ENCODE results near the gene SNX4. TPM values are rescaled to one million over a fixed set of nuclear protein-coding genes. Genes with fewer than 3 reads are reported as not detected.
"Not testable (repeated sequence)": the region's sequence is repeated elsewhere in the genome, so short reads cannot be mapped to it uniquely, and the experiment has no call there.

Gene SNX4
- total RNA-seq, 1 experiment from 2014 or later = 22.9 TPM

- Histone ChIP-seq H3K36me3 (replicated peaks; ENCODE audit: control insufficient read depth, insufficient read depth, low read length) (no peaks in the 10 kb centered on the region), H3K27me3 (ENCODE audit: control insufficient read depth, insufficient read depth, low read length) (no peaks in the 10 kb centered on the region), H3K4me3 (ENCODE audit: insufficient read depth, low read depth, low read length) (no peak overlapping the region)
- DNase-seq = no peak
These were observed 83.1 kb downstream of the SNX4 start for GRCh38 chr3:125436921-125437320.

GRCh38 chr3:125435231-125435630 lies 84.8 kb downstream of the SNX4 start:
- no peaks in the 10 kb centered on the region for H3K36me3 ChIP-seq (replicated peaks; ENCODE audit: control insufficient read depth, insufficient read depth, low read length)
- no peak overlapping the region for H3K4me3 ChIP-seq (ENCODE audit: insufficient read depth, low read depth, low read length)
- no peaks in the 10 kb centered on the region for H3K27me3 ChIP-seq (ENCODE audit: control insufficient read depth, insufficient read depth, low read length)
- DNase-seq = no peak

DNA sequence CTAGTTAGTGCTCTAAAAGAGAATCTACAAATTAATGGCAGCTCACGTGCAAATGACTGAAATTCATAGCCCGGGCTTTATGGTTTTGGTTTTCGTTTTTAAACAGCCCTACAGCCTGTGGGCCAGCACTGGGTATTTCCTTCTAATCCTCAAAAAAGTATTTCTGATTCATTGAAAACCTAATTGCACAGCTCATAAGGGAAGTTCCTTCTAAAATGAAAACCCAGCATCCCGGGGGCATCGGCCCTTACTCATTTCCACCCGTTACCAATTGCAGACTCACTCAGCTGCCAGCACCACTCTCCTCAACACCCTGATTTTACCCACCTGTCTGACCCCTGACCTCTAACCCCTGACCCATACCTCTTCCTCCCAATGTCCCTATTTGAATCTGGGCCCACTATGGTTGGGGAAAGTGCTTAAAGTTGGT lies 85.4 kb downstream of the SNX4 start:
- H3K36me3 ChIP-seq (replicated peaks; ENCODE audit: control insufficient read depth, insufficient read depth, low read length) = no peaks in the 10 kb centered on the region
- H3K4me3 ChIP-seq (ENCODE audit: insufficient read depth, low read depth, low read length) = no peak overlapping the region
- DNase-seq = no peak
- no peaks in the 10 kb centered on the region for H3K27me3 ChIP-seq (ENCODE audit: control insufficient read depth, insufficient read depth, low read length)

DNA sequence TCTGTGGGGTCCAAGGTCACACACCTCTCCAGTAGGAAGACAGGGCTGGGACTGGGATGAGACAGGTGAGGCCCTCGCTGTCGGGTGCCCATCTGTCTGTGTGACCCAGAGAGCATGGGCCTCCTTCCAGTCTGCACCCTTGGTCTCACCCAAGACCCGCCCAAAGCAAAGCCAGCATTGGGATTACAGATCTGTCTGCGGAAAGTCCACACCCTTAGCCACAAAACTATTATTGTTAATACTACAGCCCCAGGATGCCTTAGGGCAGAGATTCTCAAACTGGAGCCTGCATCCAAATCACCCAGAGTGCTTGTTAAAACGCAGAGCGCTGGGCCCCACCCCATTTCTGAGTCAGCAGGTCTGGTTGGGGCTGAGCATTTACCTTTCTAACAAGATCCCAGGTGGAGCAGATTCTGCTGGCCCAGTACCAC lies 86.4 kb downstream of the SNX4 start:
- no peaks in the 10 kb centered on the region for H3K36me3 ChIP-seq (replicated peaks; ENCODE audit: control insufficient read depth, insufficient read depth, low read length)
- no peak overlapping the region for H3K4me3 ChIP-seq (ENCODE audit: insufficient read depth, low read depth, low read length)
- H3K27me3 ChIP-seq (ENCODE audit: control insufficient read depth, insufficient read depth, low read length) = no peaks in the 10 kb centered on the region
- DNase-seq = no peak

DNA sequence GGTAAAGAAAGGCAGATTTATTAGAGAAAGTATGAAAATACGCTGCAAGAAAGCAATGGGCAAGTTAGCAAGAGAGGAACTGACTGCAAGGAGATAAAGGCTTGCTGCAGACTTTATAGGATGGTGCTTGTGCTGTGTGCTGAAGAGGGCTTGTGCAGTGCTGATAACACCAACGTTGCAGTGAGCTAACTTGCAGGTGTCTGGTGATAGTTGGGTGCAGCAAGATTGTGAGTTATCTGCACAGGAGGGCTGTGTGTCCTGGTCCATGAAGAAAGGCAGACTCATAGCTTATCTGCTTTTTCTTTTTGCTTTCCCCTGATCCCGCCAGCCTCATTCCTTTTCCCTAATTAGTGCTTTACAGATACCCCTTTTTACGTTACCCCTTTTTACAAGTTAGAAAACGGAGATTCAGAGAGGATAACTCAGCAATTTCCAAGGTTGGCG lies 86.9 kb downstream of the SNX4 start:
- Histone ChIP-seq H3K4me3 (ENCODE audit: insufficient read depth, low read depth, low read length) (no peak overlapping the region), H3K36me3 (replicated peaks; ENCODE audit: control insufficient read depth, insufficient read depth, low read length) (no peaks in the 10 kb centered on the region), H3K27me3 (ENCODE audit: control insufficient read depth, insufficient read depth, low read length) (no peaks in the 10 kb centered on the region)
- no peak for DNase-seq

GRCh38 chr3:125431912-125432790 lies 87.9 kb downstream of the SNX4 start:
- DNase-seq = no peak
- Histone ChIP-seq H3K27me3 (ENCODE audit: control insufficient read depth, insufficient read depth, low read length) (no peaks in the 10 kb centered on the region), H3K36me3 (replicated peaks; ENCODE audit: control insufficient read depth, insufficient read depth, low read length) (no peaks in the 10 kb centered on the region), H3K4me3 (ENCODE audit: insufficient read depth, low read depth, low read length) (no peak overlapping the region)

DNA sequence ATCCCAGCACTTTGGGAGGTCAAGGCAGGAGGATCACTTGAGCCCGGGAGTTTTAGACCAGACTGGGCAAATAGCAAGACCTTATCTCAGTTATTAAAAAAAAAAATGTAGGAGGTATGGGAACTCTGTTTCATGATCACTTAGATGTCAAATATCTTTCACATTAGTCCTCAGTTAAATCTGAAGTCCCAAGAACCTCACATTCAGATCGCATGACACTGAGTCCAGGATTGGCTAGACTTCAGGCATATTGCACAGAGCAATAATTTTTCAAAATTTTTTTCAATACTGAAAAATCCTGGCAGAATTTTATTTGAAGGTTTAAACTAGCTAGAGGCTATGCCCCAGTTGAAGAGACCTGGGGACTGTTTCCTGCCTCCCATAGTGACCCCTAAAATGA lies 88.6 kb downstream of the SNX4 start:
- Histone ChIP-seq H3K27me3 (ENCODE audit: control insufficient read depth, insufficient read depth, low read length) (no peaks in the 10 kb centered on the region), H3K36me3 (replicated peaks; ENCODE audit: control insufficient read depth, insufficient read depth, low read length) (no peaks in the 10 kb centered on the region), H3K4me3 (ENCODE audit: insufficient read depth, low read depth, low read length) (no peak overlapping the region)
- DNase-seq = no peak

GRCh38 chr3:125428216-125428830 lies 91.7 kb downstream of the SNX4 start:
- no peaks in the 10 kb centered on the region for H3K27me3 ChIP-seq (ENCODE audit: control insufficient read depth, insufficient read depth, low read length)
- no peak overlapping the region for H3K4me3 ChIP-seq (ENCODE audit: insufficient read depth, low read depth, low read length)
- no peak for DNase-seq
- H3K36me3 ChIP-seq (replicated peaks; ENCODE audit: control insufficient read depth, insufficient read depth, low read length) = no peaks in the 10 kb centered on the region

- no peak overlapping the region for H3K4me3 ChIP-seq (ENCODE audit: insufficient read depth, low read depth, low read length)
- no peaks in the 10 kb centered on the region for H3K36me3 ChIP-seq (replicated peaks; ENCODE audit: control insufficient read depth, insufficient read depth, low read length)
- DNase-seq = no peak
- no peaks in the 10 kb centered on the region for H3K27me3 ChIP-seq (ENCODE audit: control insufficient read depth, insufficient read depth, low read length)
These were observed 101.7 kb downstream of the SNX4 start for GRCh38 chr3:125418306-125418705.

GRCh38 chr3:125416235-125416634 lies 103.8 kb downstream of the SNX4 start:
- DNase-seq = no peak
- Histone ChIP-seq H3K36me3 (replicated peaks; ENCODE audit: control insufficient read depth, insufficient read depth, low read length) (no peaks in the 10 kb centered on the region), H3K4me3 (ENCODE audit: insufficient read depth, low read depth, low read length) (no peak overlapping the region), H3K27me3 (ENCODE audit: control insufficient read depth, insufficient read depth, low read length) (no peaks in the 10 kb centered on the region)

- no peak overlapping the region for H3K4me3 ChIP-seq (ENCODE audit: insufficient read depth, low read depth, low read length)
- DNase-seq = no peak
These were observed 105.3 kb downstream of the SNX4 start for GRCh38 chr3:125414669-125415068.

GRCh38 chr3:125410922-125411321 lies 109.1 kb downstream of the SNX4 start:
- Histone ChIP-seq H3K4me3 (ENCODE audit: insufficient read depth, low read depth, low read length) (no peak overlapping the region), H3K27me3 (ENCODE audit: control insufficient read depth, insufficient read depth, low read length) (no peaks in the 10 kb centered on the region), H3K36me3 (replicated peaks; ENCODE audit: control insufficient read depth, insufficient read depth, low read length) (no peaks in the 10 kb centered on the region)
- DNase-seq = no peak

More at GRCh38 chr3:125414669-125415068, 105.3 kb downstream of the SNX4 start:
- Histone ChIP-seq H3K27me3 (ENCODE audit: control insufficient read depth, insufficient read depth, low read length) (no peaks in the 10 kb centered on the region), H3K36me3 (replicated peaks; ENCODE audit: control insufficient read depth, insufficient read depth, low read length) (no peaks in the 10 kb centered on the region)

- no peak overlapping the region for H3K4me3 ChIP-seq (ENCODE audit: insufficient read depth, low read depth, low read length)
- no peaks in the 10 kb centered on the region for H3K36me3 ChIP-seq (replicated peaks; ENCODE audit: control insufficient read depth, insufficient read depth, low read length)
- H3K27me3 ChIP-seq (ENCODE audit: control insufficient read depth, insufficient read depth, low read length) = no peaks in the 10 kb centered on the region
These were observed 113.9 kb downstream of the SNX4 start for GRCh38 chr3:125406070-125406469.

GRCh38 chr3:125405515-125405914 lies 114.5 kb downstream of the SNX4 start:
- not testable (repeated sequence) for H3K4me3 ChIP-seq (ENCODE audit: insufficient read depth, low read depth, low read length); H3K36me3 ChIP-seq (replicated peaks; ENCODE audit: control insufficient read depth, insufficient read depth, low read length); H3K27me3 ChIP-seq (ENCODE audit: control insufficient read depth, insufficient read depth, low read length); DNase-seq

More at GRCh38 chr3:125406070-125406469, 113.9 kb downstream of the SNX4 start:
- DNase-seq = no peak

GRCh38 chr3:125403789-125404188 lies 116.2 kb downstream of the SNX4 start:
- no peaks in the 10 kb centered on the region for H3K36me3 ChIP-seq (replicated peaks; ENCODE audit: control insufficient read depth, insufficient read depth, low read length)
- H3K27me3 ChIP-seq (ENCODE audit: control insufficient read depth, insufficient read depth, low read length) = no peaks in the 10 kb centered on the region
- DNase-seq = peak; percentile 16
- no peak overlapping the region for H3K4me3 ChIP-seq (ENCODE audit: insufficient read depth, low read depth, low read length)
